Measurements from ENCODE around the gene ZC3H10. TPM values are rescaled to one million over a fixed set of nuclear protein-coding genes. Genes with fewer than 3 reads are reported as not detected.
A peak's percentile ranks its signal among the peaks of the same experiment; 100 is the strongest.

ZC3H10 gene
- total RNA-seq, 1 donor from 2014 or later: 13.5 TPM

GRCh38 chr12:56161690-56162351, 43.8 kb downstream of the ZC3H10 start:
- no peak for DNase-seq (ENCODE audit: low spot score)

GRCh38 chr12:56162468-56163290, 44.6 kb downstream of the ZC3H10 start:
- H3K27me3 Mint-ChIP-seq (ENCODE audit: insufficient read depth): no peaks in the 10 kb centered on the region
- peaks cover 38% of the 10 kb centered on the region for H3K4me1 Mint-ChIP-seq (ENCODE audit: low read depth)
- no peak overlapping the region for H3K4me3 Mint-ChIP-seq
- no peak for DNase-seq (ENCODE audit: low spot score)
- peak overlapping the region; percentile 40 for H3K27ac Mint-ChIP-seq
- intact Hi-C loops (cut with micrococcal nuclease): no loop called here
- peaks cover 63% of the 10 kb centered on the region for H3K36me3 Mint-ChIP-seq (ENCODE audit: low read depth)
- H3K9me3 Mint-ChIP-seq: no peaks in the 10 kb centered on the region

More at GRCh38 chr12:56161690-56162351, 43.8 kb downstream of the ZC3H10 start:
- Mint-ChIP-seq H3K9me3 (no peaks in the 10 kb centered on the region), H3K27ac (peak overlapping the region; percentile 65), H3K4me1 (ENCODE audit: low read depth) (peaks cover 41% of the 10 kb centered on the region), H3K36me3 (ENCODE audit: low read depth) (peaks cover 62% of the 10 kb centered on the region), H3K27me3 (ENCODE audit: insufficient read depth) (no peaks in the 10 kb centered on the region), H3K4me3 (peak overlapping the region; percentile 97)
- intact Hi-C loops (cut with micrococcal nuclease): no loop called here

- DNase-seq (ENCODE audit: low spot score): no peak
- peaks cover 40% of the 10 kb centered on the region for H3K4me1 Mint-ChIP-seq (ENCODE audit: low read depth)
- no peaks in the 10 kb centered on the region for H3K9me3 Mint-ChIP-seq
- H3K36me3 Mint-ChIP-seq (ENCODE audit: low read depth): peaks cover 65% of the 10 kb centered on the region
- intact Hi-C loops (cut with micrococcal nuclease): no loop called here
- H3K27me3 Mint-ChIP-seq (ENCODE audit: insufficient read depth): no peaks in the 10 kb centered on the region
- no peak overlapping the region for H3K4me3 Mint-ChIP-seq
- peak overlapping the region; percentile 12 for H3K27ac Mint-ChIP-seq
These were observed 45.7 kb downstream of the ZC3H10 start for GRCh38 chr12:56163533-56164344.

DNA sequence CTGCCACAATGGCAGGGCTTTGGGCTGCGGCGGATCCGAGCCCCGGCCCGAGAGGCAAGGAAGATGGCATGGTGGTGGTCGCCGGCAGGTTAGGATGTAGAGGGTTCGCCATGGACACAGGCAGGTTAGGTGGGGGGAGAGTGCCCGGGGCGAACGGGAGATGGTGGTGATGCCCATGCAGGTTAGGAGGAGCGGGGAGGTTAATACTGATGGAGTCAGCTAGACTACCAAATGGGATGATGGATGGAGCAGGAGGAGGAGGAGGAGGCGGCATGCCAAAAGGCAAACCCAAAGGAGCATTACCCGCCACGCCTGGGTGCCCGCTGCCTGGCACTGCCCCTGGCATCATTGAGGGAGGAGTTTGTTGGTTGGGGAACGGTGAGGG, 46.3 kb downstream of the ZC3H10 start:
- no peak overlapping the region for H3K27ac Mint-ChIP-seq
- H3K4me3 Mint-ChIP-seq: no peak overlapping the region
- no peaks in the 10 kb centered on the region for H3K27me3 Mint-ChIP-seq (ENCODE audit: insufficient read depth)
- H3K36me3 Mint-ChIP-seq (ENCODE audit: low read depth): peaks cover 59% of the 10 kb centered on the region
- intact Hi-C loops (cut with micrococcal nuclease): no loop called here
- peaks cover 34% of the 10 kb centered on the region for H3K4me1 Mint-ChIP-seq (ENCODE audit: low read depth)
- H3K9me3 Mint-ChIP-seq: no peaks in the 10 kb centered on the region
- DNase-seq (ENCODE audit: low spot score): no peak

- Mint-ChIP-seq H3K36me3 (ENCODE audit: low read depth) (peaks cover 58% of the 10 kb centered on the region), H3K4me3 (no peak overlapping the region), H3K27ac (no peak overlapping the region), H3K27me3 (ENCODE audit: insufficient read depth) (no peaks in the 10 kb centered on the region), H3K9me3 (no peaks in the 10 kb centered on the region), H3K4me1 (ENCODE audit: low read depth) (peaks cover 24% of the 10 kb centered on the region)
- no peak for DNase-seq (ENCODE audit: low spot score)
- intact Hi-C loops (cut with micrococcal nuclease): no loop called here
These were observed 47.3 kb downstream of the ZC3H10 start for GRCh38 chr12:56165369-56165768.

DNA sequence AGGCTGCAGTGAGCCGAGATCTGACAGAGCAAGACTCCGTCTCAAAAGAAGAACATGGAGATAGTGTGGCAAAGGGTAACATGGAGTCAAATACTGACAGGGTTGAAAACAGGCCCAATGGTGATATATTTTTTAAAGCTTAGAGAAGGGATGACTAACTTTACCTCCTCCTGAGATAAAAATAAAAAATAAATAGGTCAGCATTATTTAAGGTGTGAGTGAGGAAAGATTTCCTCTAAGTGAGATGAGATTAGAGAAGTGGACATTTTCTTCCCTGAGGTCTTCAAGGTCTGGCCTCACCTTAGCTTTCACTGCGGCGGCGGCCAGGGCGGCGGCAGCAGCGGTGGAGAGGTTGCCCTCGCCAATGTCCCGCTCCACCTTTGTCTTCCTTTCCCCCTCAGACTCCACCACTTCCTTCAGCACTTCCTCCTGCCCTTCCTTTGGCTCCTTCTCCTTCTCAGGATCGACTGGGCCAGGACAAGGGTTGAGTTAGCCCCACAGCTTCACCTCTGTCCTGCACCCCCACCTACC, 51.2 kb downstream of the ZC3H10 start:
- no peak for DNase-seq (ENCODE audit: low spot score)
- no peaks in the 10 kb centered on the region for H3K9me3 Mint-ChIP-seq
- H3K4me1 Mint-ChIP-seq (ENCODE audit: low read depth): peaks cover 8% of the 10 kb centered on the region
- H3K36me3 Mint-ChIP-seq (ENCODE audit: low read depth): peaks cover 49% of the 10 kb centered on the region
- no peak overlapping the region for H3K4me3 Mint-ChIP-seq
- H3K27ac Mint-ChIP-seq: peak overlapping the region; percentile 59
- intact Hi-C loops (cut with micrococcal nuclease): no loop called here
- no peaks in the 10 kb centered on the region for H3K27me3 Mint-ChIP-seq (ENCODE audit: insufficient read depth)

DNA sequence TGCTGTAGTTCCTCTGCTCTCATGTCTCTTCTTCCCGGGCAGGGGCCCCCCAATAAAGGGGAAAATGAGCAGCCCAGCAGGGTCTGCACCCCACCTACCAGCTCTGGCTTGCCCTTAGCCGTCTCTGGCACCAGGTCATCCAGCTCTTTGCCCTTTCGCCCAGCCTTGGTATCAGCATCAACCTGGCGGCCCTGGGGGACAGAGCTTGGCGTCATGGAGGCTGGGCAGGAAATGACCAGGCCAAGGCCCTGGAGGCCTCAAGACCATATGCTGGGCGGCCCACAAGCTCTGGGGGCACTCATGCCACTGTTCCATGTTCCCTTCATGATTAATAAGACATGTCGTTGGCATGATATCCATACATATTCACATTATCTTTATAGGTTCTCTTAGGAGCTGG, 54.8 kb downstream of the ZC3H10 start:
- H3K27ac Mint-ChIP-seq: no peak overlapping the region
- H3K4me3 Mint-ChIP-seq: no peak overlapping the region
- H3K4me1 Mint-ChIP-seq (ENCODE audit: low read depth): peaks cover 2% of the 10 kb centered on the region
- intact Hi-C loops (cut with micrococcal nuclease): no loop called here
- DNase-seq (ENCODE audit: low spot score): no peak
- H3K27me3 Mint-ChIP-seq (ENCODE audit: insufficient read depth): no peaks in the 10 kb centered on the region
- peaks cover 53% of the 10 kb centered on the region for H3K36me3 Mint-ChIP-seq (ENCODE audit: low read depth)
- no peaks in the 10 kb centered on the region for H3K9me3 Mint-ChIP-seq

Other genes with a start within 250 kb of the ZC3H10 start
- 38.8 and 40.5 TPM in 2 replicates for gene PYM1, start 190.4 kb upstream of the ZC3H10 start, total RNA-seq
- 352 and 379 TPM in 2 replicates for gene DGKA, start 187.1 kb upstream of the ZC3H10 start, total RNA-seq
- gene PMEL, start 152.2 kb upstream of the ZC3H10 start, total RNA-seq: 0.29 TPM in 1 of 2 replicates, not detected in the other
- 93.5 and 109 TPM in 2 replicates for gene CDK2, start 151.4 kb upstream of the ZC3H10 start, total RNA-seq
- gene RAB5B, start 144.2 kb upstream of the ZC3H10 start, total RNA-seq: 42.6 and 47.0 TPM in 2 replicates
- gene SUOX, start 121.0 kb upstream of the ZC3H10 start, total RNA-seq: 12.0 and 12.9 TPM in 2 replicates
- 31.9 and 35.7 TPM in 2 replicates for gene IKZF4, start 97.2 kb upstream of the ZC3H10 start, total RNA-seq
- gene RPS26, start 76.3 kb upstream of the ZC3H10 start, total RNA-seq: 35.4 and 38.2 TPM in 2 replicates
- 0.51 and 0.65 TPM in 2 replicates for gene ERBB3, start 38.1 kb upstream of the ZC3H10 start, total RNA-seq
- gene PA2G4, start 13.7 kb upstream of the ZC3H10 start, total RNA-seq: 404 and 419 TPM in 2 replicates
- 3,669 and 3,676 TPM in 2 replicates for gene RPL41, start 1.6 kb upstream of the ZC3H10 start, total RNA-seq
- gene ESYT1, start 10.0 kb downstream of the ZC3H10 start, total RNA-seq: 159 and 161 TPM in 2 replicates
- gene MYL6B, start 34.3 kb downstream of the ZC3H10 start, total RNA-seq: 58.8 and 67.6 TPM in 2 replicates
- 786 and 802 TPM in 2 replicates for gene MYL6, start 40.1 kb downstream of the ZC3H10 start, total RNA-seq
- gene SMARCC2, start 71.2 kb downstream of the ZC3H10 start, total RNA-seq: 124 and 132 TPM in 2 replicates
- 46.9 and 47.2 TPM in 2 replicates for gene RNF41, start 103.7 kb downstream of the ZC3H10 start, total RNA-seq
- 97.5 and 102 TPM in 2 replicates for gene NABP2, start 106.1 kb downstream of the ZC3H10 start, total RNA-seq
- gene SLC39A5, start 111.8 kb downstream of the ZC3H10 start, total RNA-seq: 0.54 and 1.4 TPM in 2 replicates
- gene ANKRD52, start 140.1 kb downstream of the ZC3H10 start, total RNA-seq: 71.0 and 83.9 TPM in 2 replicates
- gene COQ10A, start 148.7 kb downstream of the ZC3H10 start, total RNA-seq: 17.8 and 18.0 TPM in 2 replicates
- 269 and 280 TPM in 2 replicates for gene CS, start 182.1 kb downstream of the ZC3H10 start, total RNA-seq
- 170 and 172 TPM in 2 replicates for gene CNPY2, start 197.7 kb downstream of the ZC3H10 start, total RNA-seq
- 20.9 and 21.3 TPM in 2 replicates for gene PAN2, start 215.7 kb downstream of the ZC3H10 start, total RNA-seq
- 40.0 and 43.3 TPM in 2 replicates for gene IL23A, start 220.6 kb downstream of the ZC3H10 start, total RNA-seq
- 70.2 and 71.3 TPM in 2 replicates for gene STAT2, start 241.8 kb downstream of the ZC3H10 start, total RNA-seq
- gene APOF, start 244.6 kb downstream of the ZC3H10 start, total RNA-seq: not detected in 2 replicates